ENCODE measurements around the gene TUSC2. TPM values are rescaled to one million over a fixed set of nuclear protein-coding genes. Genes with fewer than 3 reads are reported as not detected.

Gene TUSC2
- total and polyA plus RNA-seq, 2 of the 13 experiments (the other 11 are each of a cell fraction or from before 2014, with no cell fraction given): 36.7 to 39.1 TPM

GRCh38 chr3:50336452-50337174 lies 8.6 kb upstream of the TUSC2 start:
- Histone ChIP-seq H3K9me3 (ENCODE audit: low read length) (no peaks in the 10 kb centered on the region), H3K79me2 (ENCODE audit: insufficient read depth, low read length) (peaks cover 46% of the 10 kb centered on the region), H3K4me1 (ENCODE audit: insufficient read depth, low read length) (peaks cover 51% of the 10 kb centered on the region), H3K4me2 (ENCODE audit: low read depth, low read length) (peak overlapping the region; percentile 97), H3K27me3 (ENCODE audit: control insufficient read depth in 1 of 2, insufficient read depth in 2 of 2, low read length in 2 of 2) (peaks cover 1 to 2% of the 10 kb centered on the region in 2 experiments; a peak in 1 of 5 replicates), H3K9ac (ENCODE audit: insufficient read depth, low read depth, low read length) (peak overlapping the region; percentile 95), H3K27ac (ENCODE audit: extremely low read length, insufficient read depth, low read length) (peak overlapping the region; percentile 85), H3K4me3 (replicated peaks in 1 of 3; ENCODE audit: insufficient read depth in 1 of 3, low read depth in 2 of 3, low read length in 3 of 3) (peak overlapping the region; percentile 86 to 89 (median 88)), H4K20me1 (ENCODE audit: insufficient read depth, low read length) (peaks cover 12% of the 10 kb centered on the region), H2AFZ (ENCODE audit: low read length) (no peak overlapping the region), H3K36me3 (replicated peaks in 1 of 2; ENCODE audit: control insufficient read depth in 1 of 2, insufficient read depth in 2 of 2, low read length in 2 of 2) (peaks cover 10 to 19% of the 10 kb centered on the region in 2 experiments; a peak in 4 of 5 replicates)
- POLR2A ChIA-PET: interaction anchor here (0.7 to 4.7 kb wide), 36 partner anchors 9 to 1163 kb away, joined by 3 to 66 read pairs (median 6); partner anchors contain the start of genes C3orf18, CYB561D2, DCAF1 and GNAI2
- ATAC-seq (peak; percentile 18), DNase-seq (ENCODE audit: low spot score) (no peak), FAIRE-seq (peak; percentile 46)
- 0% methylated on average over 10 of the region's 31 CpGs for WGBS (ENCODE audit: low lambda C conversion rate)
- TSS peak; percentile 76 for BruUV-seq (replicated peaks)
- in situ Hi-C loops (cut with HindIII; ENCODE audit: extremely low pct_ligation_motif_present, low pct_unique_long_range_greater_than_20kb) (no loop called here), intact Hi-C loops (cut with micrococcal nuclease; ENCODE audit: unreplicated experiment) (no loop called here)
- CTCF ChIA-PET (ENCODE audit: low intra/inter-chr PET ratio, low total read pairs): no interaction called here
- TF ChIP-seq ZUFSP (CRISPR knock-in tag; IDR thresholded peaks at IDR 0.05; ENCODE audit: borderline replicate concordance) (no peak), ZNF672 (CRISPR knock-in tag; IDR thresholded peaks at IDR 0.05) (peak; percentile 38; the same call in 1 of the 2 replicates), TBX3 (IDR thresholded peaks at IDR 0.05; ENCODE audit: borderline replicate concordance) (no peak), ZBTB46 (CRISPR knock-in tag; IDR thresholded peaks at IDR 0.05; ENCODE audit: borderline replicate concordance) (no peak), RXRB (CRISPR knock-in tag; IDR thresholded peaks at IDR 0.05; ENCODE audit: borderline replicate concordance) (no peak), ZNF280D (CRISPR knock-in tag; IDR thresholded peaks at IDR 0.05) (no peak), KDM6A (CRISPR knock-in tag; IDR thresholded peaks at IDR 0.05; ENCODE audit: low read depth) (no peak), MTF2 (CRISPR knock-in tag; IDR thresholded peaks at IDR 0.05; ENCODE audit: borderline replicate concordance) (no peak), EEA1 (CRISPR knock-in tag; IDR thresholded peaks at IDR 0.05; ENCODE audit: borderline replicate concordance) (0 out of 2 replicates have a peak, but pooled peaks have one; percentile 42), CHCHD3 (CRISPR knock-in tag; IDR thresholded peaks at IDR 0.05) (0 out of 2 replicates have a peak, but pooled peaks have one; percentile 33), ZNF572 (CRISPR knock-in tag; IDR thresholded peaks at IDR 0.05) (0 out of 2 replicates have a peak, but pooled peaks have one; percentile 70), PAXIP1 (CRISPR knock-in tag; conservative IDR thresholded peaks at IDR 0.05) (no peak)

Measured in HepG2 (cell line).